A673 (cell line): Measurements from ENCODE around the gene BMP8A. TPM values are rescaled to one million over a fixed set of nuclear protein-coding genes. Genes with fewer than 3 reads are reported as not detected.

Experiments used
- Bru-seq: library from RNA; stranded (reverse); fragments of 400-500 nt; gene quantifications from one replicate; lab custom pipeline; 2021; lab: Mats Ljungman, UMichigan
- BruChase-seq, 2 experiments: library from RNA; stranded (reverse); fragments of 400-500 nt; gene quantifications; one replicate each; lab custom pipeline; 2021; lab: Mats Ljungman, UMichigan
- BruUV-seq: library from RNA; stranded (reverse); fragments of 400-500 nt; replicated peaks from 2 replicates; lab custom pipeline; 2021; lab: Mats Ljungman, UMichigan
- CTCF ChIA-PET: fragments of 300-600 bp; sonication (Branson Sonifier 250); formaldehyde crosslinking; loops from one replicate; lab custom pipeline; 2022; ENCODE audit warnings: antibody characterized with exemption; lab: Charles Lee
- POLR2A ChIA-PET: fragments of 300-600 bp; sonication (Branson Sonifier 250); formaldehyde crosslinking; loops from one replicate; lab custom pipeline; 2022; ENCODE audit warnings: antibody characterized with exemption; ENCODE audit not compliant: low non-redundant PET; lab: Charles Lee
- DNase-seq: peaks from one replicate; pipeline ENCODE4 v3.0.0-alpha.2; 2015; ENCODE audit warnings: low spot score
- H3K27ac ChIP-seq: fragments of 200-600 bp; sonication (generic); 2 replicates; pipeline ENCODE4 v1.5.1; 2016; ENCODE audit warnings: mixed run types, low read depth, mild to moderate bottlenecking, mixed read lengths, antibody characterized with exemption, low read length; ENCODE audit not compliant: poor library complexity, severe bottlenecking
- H3K27me3 ChIP-seq: fragments of 200-600 bp; sonication (generic); replicated peaks from 2 replicates; pipeline ENCODE4 v1.6.1; 2017; ENCODE audit warnings: mixed run types, low read depth, mild to moderate bottlenecking, mixed read lengths, antibody characterized with exemption, low read length; ENCODE audit not compliant: insufficient read depth, poor library complexity
- H3K36me3 ChIP-seq: fragments of 200-600 bp; sonication (generic); 2 replicates; pipeline ENCODE4 v1.6.1; 2016; ENCODE audit warnings: mixed run types, mild to moderate bottlenecking, mixed read lengths, antibody characterized with exemption, low read length; ENCODE audit not compliant: insufficient read depth, poor library complexity, severe bottlenecking
- H3K4me1 ChIP-seq: fragments of 200-600 bp; sonication (generic); 2 replicates; pipeline ENCODE4 v1.6.1; 2017; ENCODE audit warnings: mixed run types, mild to moderate bottlenecking, mixed read lengths, antibody characterized with exemption, low read length; ENCODE audit not compliant: insufficient read depth, poor library complexity, severe bottlenecking
- H3K4me3 ChIP-seq: fragments of 200-600 bp; sonication (generic); 2 replicates; pipeline ENCODE4 v1.5.1; 2016; ENCODE audit warnings: low read depth, mixed run types, mild to moderate bottlenecking, mixed read lengths, low read length; ENCODE audit not compliant: poor library complexity, severe bottlenecking
- H3K9me3 ChIP-seq: fragments of 200-600 bp; sonication (generic); 2 replicates; pipeline ENCODE4 v1.6.1; 2016; ENCODE audit warnings: mixed run types, low read depth, mild to moderate bottlenecking, mixed read lengths, antibody characterized with exemption, low read length; ENCODE audit not compliant: poor library complexity, severe bottlenecking
- EZH2 ChIP-seq: fragments of 200-600 bp; sonication (generic); IDR thresholded peaks from 2 replicates; pipeline ENCODE4 v1.6.1; 2017; ENCODE audit warnings: borderline replicate concordance, low read depth, mild to moderate bottlenecking, mixed read lengths, antibody characterized with exemption, low read length; ENCODE audit not compliant: poor library complexity, severe bottlenecking
- intact Hi-C: fragments of 100-400 bp; cut with micrococcal nuclease; formaldehyde crosslinking; loops from one replicate; pipeline ENCODE4 v1.10.0; 2022; ENCODE audit not compliant: unreplicated experiment
- long read RNA-seq: library from polyadenylated mRNA; stranded (forward); transcript quantifications from one replicate; pipeline ENCODE4 v2.0.0, GENCODE V29; 2022
- total RNA-seq: library from RNA; stranded (reverse); gene quantifications from 2 replicates; pipeline ENCODE4 v1.2.3, GENCODE V29; 2021
- TF ChIP-seq, protein P1 (sequence below): fragments of 300-800, 200-600 bp; sonication (generic); conservative IDR thresholded peaks from 2 replicates; pipeline ENCODE4 v1.5.1; 2017; ENCODE audit warnings: low read depth, mild to moderate bottlenecking, antibody characterized with exemption, low read length, moderate library complexity, mixed read lengths

Gene BMP8A
- total RNA-seq (not detected in 2 replicates), Bru-seq, nascent RNA (percentile 12 among the genes with signal in this experiment), BruChase-seq, experiment 1, labeled RNA remaining after a 2-hour chase (percentile 13 among the genes with signal in this experiment), BruChase-seq, experiment 2, labeled RNA remaining after a 6-hour chase (percentile 30 among the genes with signal in this experiment)
- long read RNA-seq: 0 reads

DNA sequence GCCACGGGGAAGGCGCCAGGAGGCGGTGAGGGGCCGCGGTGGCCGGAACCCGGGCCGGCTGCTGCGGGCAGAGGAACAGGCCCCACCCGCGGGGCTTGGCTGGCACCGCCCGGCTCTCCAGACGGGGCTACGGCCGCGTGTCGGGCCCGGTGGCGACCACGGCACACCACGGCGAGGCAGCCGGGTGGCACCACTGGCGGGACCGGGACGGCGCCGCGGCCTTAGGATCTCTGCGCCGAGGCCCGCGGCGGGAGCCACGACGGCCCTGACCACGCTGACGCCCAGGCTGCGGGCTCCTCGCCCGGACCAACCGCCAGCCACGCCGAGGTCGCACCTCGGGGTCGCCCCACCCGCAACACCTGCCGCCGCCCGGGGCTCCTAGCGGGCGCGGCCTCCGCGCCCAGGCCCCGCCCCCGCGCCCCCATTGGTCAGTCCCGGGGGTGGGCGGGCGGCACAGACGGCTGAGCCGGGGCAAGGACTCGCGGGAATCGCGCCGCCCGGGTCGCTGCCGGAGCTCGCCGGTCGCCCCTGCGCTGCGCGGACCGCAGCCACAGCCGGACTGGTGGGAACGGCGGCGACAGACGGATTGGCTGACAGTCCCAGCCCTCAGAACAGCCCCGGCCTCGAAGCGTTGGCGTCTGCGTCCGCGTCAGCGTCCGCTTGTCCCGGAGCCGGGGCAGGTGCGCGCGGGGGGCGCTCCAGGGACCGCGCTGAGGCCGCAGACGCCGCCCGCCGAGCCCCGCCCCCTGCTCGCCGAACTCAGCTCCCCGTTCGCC lies at the start of gene BMP8A:
BMP8A (plus strand) TSS at position 491 of the 776 bp plus-strand sequence. CDS start 356 bp downstream, outside the sequence.
- intact Hi-C loops: no loop called here
- H3K27ac ChIP-seq: no peak within 1 kb of the TSS
- no peaks in the 10 kb centered on the region for H3K4me1 ChIP-seq
- BruUV-seq: no TSS peak
- ChIA-PET CTCF (no interaction called here), POLR2A (no interaction called here)
- TF ChIP-seq, protein P1, sequence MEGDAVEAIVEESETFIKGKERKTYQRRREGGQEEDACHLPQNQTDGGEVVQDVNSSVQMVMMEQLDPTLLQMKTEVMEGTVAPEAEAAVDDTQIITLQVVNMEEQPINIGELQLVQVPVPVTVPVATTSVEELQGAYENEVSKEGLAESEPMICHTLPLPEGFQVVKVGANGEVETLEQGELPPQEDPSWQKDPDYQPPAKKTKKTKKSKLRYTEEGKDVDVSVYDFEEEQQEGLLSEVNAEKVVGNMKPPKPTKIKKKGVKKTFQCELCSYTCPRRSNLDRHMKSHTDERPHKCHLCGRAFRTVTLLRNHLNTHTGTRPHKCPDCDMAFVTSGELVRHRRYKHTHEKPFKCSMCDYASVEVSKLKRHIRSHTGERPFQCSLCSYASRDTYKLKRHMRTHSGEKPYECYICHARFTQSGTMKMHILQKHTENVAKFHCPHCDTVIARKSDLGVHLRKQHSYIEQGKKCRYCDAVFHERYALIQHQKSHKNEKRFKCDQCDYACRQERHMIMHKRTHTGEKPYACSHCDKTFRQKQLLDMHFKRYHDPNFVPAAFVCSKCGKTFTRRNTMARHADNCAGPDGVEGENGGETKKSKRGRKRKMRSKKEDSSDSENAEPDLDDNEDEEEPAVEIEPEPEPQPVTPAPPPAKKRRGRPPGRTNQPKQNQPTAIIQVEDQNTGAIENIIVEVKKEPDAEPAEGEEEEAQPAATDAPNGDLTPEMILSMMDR: no peak
- TF ChIP-seq EZH2: no peak
- no peaks in the 10 kb centered on the region for H3K9me3 ChIP-seq
- peaks cover 12% of the 10 kb centered on the region for H3K36me3 ChIP-seq
- H3K27me3 ChIP-seq: peaks cover 8% of the 10 kb centered on the region
- H3K4me3 ChIP-seq: peak within 1 kb of the TSS; percentile 47
- peak; percentile 70 for DNase-seq

GRCh38 chr1:39441797-39442196 lies 49.6 kb upstream of the BMP8A start:
- no peak overlapping the region for H3K4me3 ChIP-seq
- H3K36me3 ChIP-seq: peaks cover 91% of the 10 kb centered on the region
- TF ChIP-seq, protein P1: no peak
- no peak for TF ChIP-seq EZH2
- ChIA-PET CTCF (no interaction called here), POLR2A (no interaction called here)
- no peak overlapping the region for H3K27ac ChIP-seq
- no peaks in the 10 kb centered on the region for H3K27me3 ChIP-seq
- no peak for DNase-seq
- intact Hi-C loops: no loop called here
- no peaks in the 10 kb centered on the region for H3K9me3 ChIP-seq
- H3K4me1 ChIP-seq: no peaks in the 10 kb centered on the region
- BruUV-seq: no TSS peak

- no TSS peak for BruUV-seq
- no peaks in the 10 kb centered on the region for H3K9me3 ChIP-seq
- no peak overlapping the region for H3K4me3 ChIP-seq
- TF ChIP-seq, protein P1: no peak
- no peak for TF ChIP-seq EZH2
- CTCF ChIA-PET: no interaction called here
- intact Hi-C loops: no loop called here
- H3K36me3 ChIP-seq: peaks cover 95% of the 10 kb centered on the region
- POLR2A ChIA-PET: no interaction called here
- no peaks in the 10 kb centered on the region for H3K27me3 ChIP-seq
- no peaks in the 10 kb centered on the region for H3K4me1 ChIP-seq
- no peak for DNase-seq
- H3K27ac ChIP-seq: no peak overlapping the region
Observed at GRCh38 chr1:39445573-39445972, 45.9 kb upstream of the BMP8A start.
